Neural cell (in vitro differentiated cells): ENCODE measurements around the gene ATPAF1.

Experiments
- EP300 ChIP-seq: fragments of 450-650 bp; conservative IDR thresholded peaks from 2 replicates; pipeline ENCODE4 v1.6.1; 2014; ENCODE audit warnings: antibody characterized with exemption, mild to moderate bottlenecking, moderate library complexity; ENCODE audit not compliant: poor library complexity, severe bottlenecking
- EZH2 ChIP-seq: fragments of 200-600, 300-800 bp; shearing (Covaris generic), sonication (generic); IDR thresholded peaks from 2 replicates; pipeline ENCODE4 v1.6.1; 2014; ENCODE audit warnings: antibody characterized with exemption, low read length, borderline replicate concordance, mild to moderate bottlenecking; ENCODE audit not compliant: insufficient read depth, poor library complexity, severe bottlenecking
- MXI1 ChIP-seq: fragments of 450-650 bp; conservative IDR thresholded peaks from 2 replicates; pipeline ENCODE4 v1.6.1; 2014; ENCODE audit warnings: antibody characterized with exemption, mild to moderate bottlenecking; ENCODE audit not compliant: poor library complexity, severe bottlenecking
- POLR2AphosphoS5 ChIP-seq: IDR thresholded peaks from 2 replicates; pipeline ENCODE4 v1.6.1; 2012
- TAF1 ChIP-seq: IDR thresholded peaks from 2 replicates; pipeline ENCODE4 v1.6.1; 2012; ENCODE audit warnings: low read depth
- TF ChIP-seq, protein P1 (sequence below): fragments of 450-650 bp; IDR thresholded peaks from 2 replicates; pipeline ENCODE4 v1.5.1; 2014; ENCODE audit warnings: antibody characterized with exemption, mild to moderate bottlenecking, moderate library complexity; ENCODE audit not compliant: poor library complexity, severe bottlenecking
- TF ChIP-seq, protein P2 (sequence below): IDR thresholded peaks from 2 replicates; pipeline ENCODE4 v1.6.1; 2012; ENCODE audit warnings: borderline replicate concordance

- TF ChIP-seq POLR2AphosphoS5, result no peak
- TF ChIP-seq, protein P1, sequence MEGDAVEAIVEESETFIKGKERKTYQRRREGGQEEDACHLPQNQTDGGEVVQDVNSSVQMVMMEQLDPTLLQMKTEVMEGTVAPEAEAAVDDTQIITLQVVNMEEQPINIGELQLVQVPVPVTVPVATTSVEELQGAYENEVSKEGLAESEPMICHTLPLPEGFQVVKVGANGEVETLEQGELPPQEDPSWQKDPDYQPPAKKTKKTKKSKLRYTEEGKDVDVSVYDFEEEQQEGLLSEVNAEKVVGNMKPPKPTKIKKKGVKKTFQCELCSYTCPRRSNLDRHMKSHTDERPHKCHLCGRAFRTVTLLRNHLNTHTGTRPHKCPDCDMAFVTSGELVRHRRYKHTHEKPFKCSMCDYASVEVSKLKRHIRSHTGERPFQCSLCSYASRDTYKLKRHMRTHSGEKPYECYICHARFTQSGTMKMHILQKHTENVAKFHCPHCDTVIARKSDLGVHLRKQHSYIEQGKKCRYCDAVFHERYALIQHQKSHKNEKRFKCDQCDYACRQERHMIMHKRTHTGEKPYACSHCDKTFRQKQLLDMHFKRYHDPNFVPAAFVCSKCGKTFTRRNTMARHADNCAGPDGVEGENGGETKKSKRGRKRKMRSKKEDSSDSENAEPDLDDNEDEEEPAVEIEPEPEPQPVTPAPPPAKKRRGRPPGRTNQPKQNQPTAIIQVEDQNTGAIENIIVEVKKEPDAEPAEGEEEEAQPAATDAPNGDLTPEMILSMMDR, result no peak
- TF ChIP-seq EP300, result no peak
- no peak for TF ChIP-seq MXI1
- TF ChIP-seq EZH2, result no peak
- no peak for TF ChIP-seq TAF1
- TF ChIP-seq, protein P2, sequence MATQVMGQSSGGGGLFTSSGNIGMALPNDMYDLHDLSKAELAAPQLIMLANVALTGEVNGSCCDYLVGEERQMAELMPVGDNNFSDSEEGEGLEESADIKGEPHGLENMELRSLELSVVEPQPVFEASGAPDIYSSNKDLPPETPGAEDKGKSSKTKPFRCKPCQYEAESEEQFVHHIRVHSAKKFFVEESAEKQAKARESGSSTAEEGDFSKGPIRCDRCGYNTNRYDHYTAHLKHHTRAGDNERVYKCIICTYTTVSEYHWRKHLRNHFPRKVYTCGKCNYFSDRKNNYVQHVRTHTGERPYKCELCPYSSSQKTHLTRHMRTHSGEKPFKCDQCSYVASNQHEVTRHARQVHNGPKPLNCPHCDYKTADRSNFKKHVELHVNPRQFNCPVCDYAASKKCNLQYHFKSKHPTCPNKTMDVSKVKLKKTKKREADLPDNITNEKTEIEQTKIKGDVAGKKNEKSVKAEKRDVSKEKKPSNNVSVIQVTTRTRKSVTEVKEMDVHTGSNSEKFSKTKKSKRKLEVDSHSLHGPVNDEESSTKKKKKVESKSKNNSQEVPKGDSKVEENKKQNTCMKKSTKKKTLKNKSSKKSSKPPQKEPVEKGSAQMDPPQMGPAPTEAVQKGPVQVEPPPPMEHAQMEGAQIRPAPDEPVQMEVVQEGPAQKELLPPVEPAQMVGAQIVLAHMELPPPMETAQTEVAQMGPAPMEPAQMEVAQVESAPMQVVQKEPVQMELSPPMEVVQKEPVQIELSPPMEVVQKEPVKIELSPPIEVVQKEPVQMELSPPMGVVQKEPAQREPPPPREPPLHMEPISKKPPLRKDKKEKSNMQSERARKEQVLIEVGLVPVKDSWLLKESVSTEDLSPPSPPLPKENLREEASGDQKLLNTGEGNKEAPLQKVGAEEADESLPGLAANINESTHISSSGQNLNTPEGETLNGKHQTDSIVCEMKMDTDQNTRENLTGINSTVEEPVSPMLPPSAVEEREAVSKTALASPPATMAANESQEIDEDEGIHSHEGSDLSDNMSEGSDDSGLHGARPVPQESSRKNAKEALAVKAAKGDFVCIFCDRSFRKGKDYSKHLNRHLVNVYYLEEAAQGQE, result no peak
Measured at GRCh38 chr1:46714976-46715375, 46.8 kb upstream of the ATPAF1 start.
